Mucosa of descending colon (tissue), 3 donors: ENCODE data around the gene TAOK3. TPM values are rescaled to one million over a fixed set of nuclear protein-coding genes. Genes with fewer than 3 reads are reported as not detected.
A peak's percentile ranks its signal among the peaks of the same experiment; 100 is the strongest.
"Not testable (repeated sequence)": the region's sequence is repeated elsewhere in the genome, so short reads cannot be mapped to it uniquely, and the experiment has no call there.

Source experiments
- ATAC-seq: fragments of 200-7000 bp; cut with Tn5 transposase; one replicate; pipeline ENCODE4 v1.9.1; 2020; ENCODE audit warnings: mild to moderate bottlenecking, moderate library complexity
- DNase-seq, 3 donors: peaks; one replicate each; pipeline ENCODE4 v3.0.0-alpha.2; 2020
- H3K36me3 ChIP-seq: fragments of 200-600 bp; one replicate; pipeline ENCODE4 v1.8.0; 2021; ENCODE audit warnings: low read depth, mild to moderate bottlenecking
- H3K4me1 ChIP-seq: fragments of 200-600 bp; one replicate; pipeline ENCODE4 v1.8.0; 2021; ENCODE audit warnings: low read depth, mild to moderate bottlenecking
- H3K4me3 ChIP-seq: fragments of 200-600 bp; one replicate; pipeline ENCODE4 v1.8.0; 2021; ENCODE audit warnings: mild to moderate bottlenecking
- H3K9me3 ChIP-seq: fragments of 200-600 bp; one replicate; pipeline ENCODE4 v1.8.0; 2021; ENCODE audit warnings: mild to moderate bottlenecking
- CTCF ChIP-seq: fragments of 200-600 bp; IDR thresholded peaks from one replicate; pipeline ENCODE4 v1.8.0; 2022; ENCODE audit warnings: antibody characterized with exemption, mild to moderate bottlenecking
- intact Hi-C, 2 donors: fragments of 100-400 bp; cut with DNase I in 1 of 2; cut with micrococcal nuclease in 1 of 2; formaldehyde crosslinking; loops; one replicate each; pipeline versions ENCODE4 v1.11.0 to v1.11.1; 2022; cut with DNase I, micrococcal nuclease
- total RNA-seq, 3 donors: library from RNA; stranded (reverse); fragmentation: NEBNext Ultra II Directional in 2 of 3; extraction: Animal tissue kit (Norgen Biotek cat#: 25700) in 2 of 3; gene quantifications; one replicate each; pipeline versions ENCODE4 v1.2.1 to v1.2.4, GENCODE V29; 2021 to 2023
- donor health status: DM: no; HTN: no; CAD: no; lungs with moderate emphysema.
- donor health status: DM: no; HTN: no; CAD: no.
- donor health status: DM: no; HTN: yes; CAD: no.

Gene TAOK3
- total RNA-seq, 3 donors from 2014 or later = 49.5 to 72.3 (median 52.8) TPM

GRCh38 chr12:118354903-118355302, 17.8 kb downstream of the TAOK3 start:
- TF ChIP-seq CTCF = no peak
- DNase-seq (no peak), ATAC-seq (no peak)
- Histone ChIP-seq H3K4me3 (no peak overlapping the region), H3K4me1 (peaks cover 32% of the 10 kb centered on the region), H3K36me3 (no peaks in the 10 kb centered on the region), H3K9me3 (no peaks in the 10 kb centered on the region)
- intact Hi-C loops = no loop called here

- H3K36me3 ChIP-seq, intact Hi-C loops, H3K4me3 ChIP-seq, ATAC-seq, H3K9me3 ChIP-seq, DNase-seq: not testable (repeated sequence)
- H3K4me1 ChIP-seq = peaks cover 32% of the 10 kb centered on the region
These were observed 18.2 kb downstream of the TAOK3 start for GRCh38 chr12:118354503-118354902.

GRCh38 chr12:118353721-118354120, 19.0 kb downstream of the TAOK3 start:
- DNase-seq = no peak
- H3K36me3 ChIP-seq = no peaks in the 10 kb centered on the region
- H3K9me3 ChIP-seq = no peaks in the 10 kb centered on the region
- no peak overlapping the region for H3K4me3 ChIP-seq
- ATAC-seq = no peak
- intact Hi-C loops = no loop called here
- TF ChIP-seq CTCF = no peak
- peaks cover 28% of the 10 kb centered on the region for H3K4me1 ChIP-seq

GRCh38 chr12:118350908-118351559, 21.7 kb downstream of the TAOK3 start:
- intact Hi-C loops = no loop called here
- Histone ChIP-seq H3K36me3 (no peaks in the 10 kb centered on the region), H3K9me3 (no peaks in the 10 kb centered on the region), H3K4me3 (no peak overlapping the region), H3K4me1 (peaks cover 20% of the 10 kb centered on the region)
- ATAC-seq (peak; percentile 66), DNase-seq (no peak)
- TF ChIP-seq CTCF = no peak

GRCh38 chr12:118347916-118348315, 24.8 kb downstream of the TAOK3 start:
- TF ChIP-seq CTCF = no peak
- H3K9me3 ChIP-seq = no peaks in the 10 kb centered on the region
- DNase-seq (no peak), ATAC-seq (peak; percentile 48)
- intact Hi-C loops = no loop called here
- no peaks in the 10 kb centered on the region for H3K36me3 ChIP-seq
- H3K4me3 ChIP-seq = no peak overlapping the region
- peaks cover 13% of the 10 kb centered on the region for H3K4me1 ChIP-seq

GRCh38 chr12:118346895-118347294, 25.8 kb downstream of the TAOK3 start:
- intact Hi-C loops = no loop called here
- TF ChIP-seq CTCF = no peak
- ATAC-seq (no peak), DNase-seq (no peak)
- Histone ChIP-seq H3K36me3 (no peaks in the 10 kb centered on the region), H3K4me1 (peaks cover 13% of the 10 kb centered on the region), H3K4me3 (no peak overlapping the region), H3K9me3 (no peaks in the 10 kb centered on the region)
